A549 (cell line): Measurements from ENCODE around the gene TCHP.
"Not testable (repeated sequence)": the region's sequence is repeated elsewhere in the genome, so short reads cannot be mapped to it uniquely, and the experiment has no call there.

Experiments used
- HOXA7 ChIP-seq: fragments of 250-450 bp; sonication (Bioruptor Pico); IDR thresholded peaks from 2 replicates; pipeline ENCODE4 v1.5.0; 2020; ENCODE audit warnings: mild to moderate bottlenecking, moderate library complexity
- JUN ChIP-seq, 2 experiments: fragments of >200 bp; sonication (Bioruptor Twin); formaldehyde crosslinking; IDR thresholded peaks; 2 replicates in 1 of 2; 3 replicates in 1 of 2; pipeline ENCODE4 v1.6.1; 2016 to 2017
- POLR2A ChIP-seq: IDR thresholded peaks from 2 replicates; pipeline ENCODE4 v1.6.1; 2012; ENCODE audit warnings: mild to moderate bottlenecking, low read length
- RCOR1 ChIP-seq: fragments of 150-350 bp; IDR thresholded peaks from 2 replicates; pipeline ENCODE4 v1.6.1; 2014; ENCODE audit warnings: antibody characterized with exemption, low read length, low read depth
- SREBF2 ChIP-seq: fragments of 450-650 bp; IDR thresholded peaks from 2 replicates; pipeline ENCODE4 v1.6.1; 2014; ENCODE audit warnings: mild to moderate bottlenecking, moderate library complexity
- ZFP36 ChIP-seq: fragments of 450-650 bp; IDR thresholded peaks from 2 replicates; pipeline ENCODE4 v1.6.1; 2014; ENCODE audit warnings: borderline replicate concordance; ENCODE audit not compliant: partially characterized antibody
- TF ChIP-seq, protein P1 (sequence below): fragments of >200 bp; sonication (Bioruptor Twin); formaldehyde crosslinking; IDR thresholded peaks from 3 replicates; pipeline ENCODE4 v1.5.1; 2016

- TF ChIP-seq JUN (IDR thresholded peaks at IDR 0.05); ZFP36; SREBF2; HOXA7; RCOR1; POLR2A: not testable (repeated sequence)
- TF ChIP-seq, protein P1, sequence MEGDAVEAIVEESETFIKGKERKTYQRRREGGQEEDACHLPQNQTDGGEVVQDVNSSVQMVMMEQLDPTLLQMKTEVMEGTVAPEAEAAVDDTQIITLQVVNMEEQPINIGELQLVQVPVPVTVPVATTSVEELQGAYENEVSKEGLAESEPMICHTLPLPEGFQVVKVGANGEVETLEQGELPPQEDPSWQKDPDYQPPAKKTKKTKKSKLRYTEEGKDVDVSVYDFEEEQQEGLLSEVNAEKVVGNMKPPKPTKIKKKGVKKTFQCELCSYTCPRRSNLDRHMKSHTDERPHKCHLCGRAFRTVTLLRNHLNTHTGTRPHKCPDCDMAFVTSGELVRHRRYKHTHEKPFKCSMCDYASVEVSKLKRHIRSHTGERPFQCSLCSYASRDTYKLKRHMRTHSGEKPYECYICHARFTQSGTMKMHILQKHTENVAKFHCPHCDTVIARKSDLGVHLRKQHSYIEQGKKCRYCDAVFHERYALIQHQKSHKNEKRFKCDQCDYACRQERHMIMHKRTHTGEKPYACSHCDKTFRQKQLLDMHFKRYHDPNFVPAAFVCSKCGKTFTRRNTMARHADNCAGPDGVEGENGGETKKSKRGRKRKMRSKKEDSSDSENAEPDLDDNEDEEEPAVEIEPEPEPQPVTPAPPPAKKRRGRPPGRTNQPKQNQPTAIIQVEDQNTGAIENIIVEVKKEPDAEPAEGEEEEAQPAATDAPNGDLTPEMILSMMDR, result not testable (repeated sequence)
These were observed 8.3 kb upstream of the TCHP start for GRCh38 chr12:109891731-109892130.
